CD14-positive monocyte (primary cell): ENCODE data around the gene CIB4. TPM values are rescaled to one million over a fixed set of nuclear protein-coding genes. Genes with fewer than 3 reads are reported as not detected.

ENCODE experiments used
- DNase-seq, 3 donors: peaks; one replicate each; pipeline ENCODE4 v3.0.0-alpha.2; 2011 to 2022
- H2AFZ ChIP-seq: 2 replicates; pipeline ENCODE4 v1.6.0; 2012; ENCODE audit warnings: mild to moderate bottlenecking, low read depth, low read length, inconsistent platforms; ENCODE audit not compliant: insufficient read depth, poor library complexity, severe bottlenecking
- H3K27ac ChIP-seq, 2 donors: 1 replicate in 1 of 2; 2 replicates in 1 of 2; pipeline ENCODE4 v1.5.1; 2012 to 2013; ENCODE audit warnings: low read length in 2 of 2, control low read depth in 1 of 2, inconsistent platforms in 1 of 2, low read depth in 1 of 2, mild to moderate bottlenecking in 1 of 2
- H3K27me3 ChIP-seq, 2 donors: one replicate each; pipeline versions ENCODE4 v1.6.0 to v1.6.1; 2011 to 2013; ENCODE audit warnings: low read length in 2 of 2; ENCODE audit not compliant: control insufficient read depth in 2 of 2, insufficient read depth in 2 of 2
- H3K36me3 ChIP-seq, 2 donors: replicated peaks in 1 of 2; 1 replicate in 1 of 2; 2 replicates in 1 of 2; pipeline versions ENCODE4 v1.5.1 to v1.6.1; 2012 to 2013; ENCODE audit warnings: low read length in 2 of 2, control low read depth in 1 of 2, inconsistent platforms in 1 of 2, mild to moderate bottlenecking in 1 of 2; ENCODE audit not compliant: insufficient read depth in 2 of 2, control insufficient read depth in 1 of 2
- H3K4me1 ChIP-seq, 2 donors: 1 replicate in 1 of 2; 2 replicates in 1 of 2; pipeline versions ENCODE4 v1.5.1 to v1.6.1; 2012 to 2013; ENCODE audit warnings: low read length in 2 of 2, control low read depth in 1 of 2, inconsistent platforms in 1 of 2, mild to moderate bottlenecking in 1 of 2, moderate library complexity in 1 of 2; ENCODE audit not compliant: insufficient read depth in 2 of 2, control insufficient read depth in 1 of 2
- H3K4me2 ChIP-seq: replicated peaks from 2 replicates; pipeline ENCODE3; 2012; ENCODE audit warnings: low read length, moderate library complexity, mild to moderate bottlenecking; ENCODE audit not compliant: poor library complexity, severe bottlenecking; ENCODE audit errors: extremely low read depth
- H3K4me3 ChIP-seq, 3 experiments: fragments of 200-600 bp in 1 of 3; sonication (generic) in 1 of 3; replicated peaks in 1 of 3; 1 replicate in 2 of 3; 2 replicates in 1 of 3; pipeline ENCODE4 v1.5.1; 2011 to 2013; ENCODE audit warnings: low read length in 3 of 3, mild to moderate bottlenecking in 3 of 3, control low read depth in 2 of 3, low read depth in 2 of 3, inconsistent platforms in 1 of 3, moderate library complexity in 1 of 3
- H3K79me2 ChIP-seq: 2 replicates; pipeline ENCODE4 v1.6.0; 2012; ENCODE audit warnings: mild to moderate bottlenecking, control low read depth, inconsistent platforms, low read length, moderate library complexity; ENCODE audit not compliant: insufficient read depth
- H3K9ac ChIP-seq: 2 replicates; pipeline ENCODE4 v1.6.0; 2017; ENCODE audit warnings: low read length, mild to moderate bottlenecking; ENCODE audit not compliant: insufficient read depth, poor library complexity, severe bottlenecking
- H3K9me3 ChIP-seq, 2 donors: replicated peaks in 1 of 2; 1 replicate in 1 of 2; 2 replicates in 1 of 2; pipeline versions ENCODE4 v1.5.1 to v1.6.1; 2012 to 2013; ENCODE audit warnings: low read length in 2 of 2, control low read depth in 1 of 2; ENCODE audit not compliant: control insufficient read depth in 1 of 2, insufficient read depth in 1 of 2
- H4K20me1 ChIP-seq: 2 replicates; pipeline ENCODE4 v1.6.0; 2012; ENCODE audit warnings: mild to moderate bottlenecking, low read length, control low read depth, moderate library complexity; ENCODE audit not compliant: insufficient read depth
- H3K27ac Mint-ChIP-seq, 7 donors: one replicate each; pipeline ENCODE4 v1.8.0; 2020; ENCODE audit warnings: mild to moderate bottlenecking in 7 of 7, mixed read lengths in 7 of 7, moderate library complexity in 6 of 7, inconsistent platforms in 2 of 7
- H3K27me3 Mint-ChIP-seq, 3 donors: one replicate each; pipeline ENCODE4 v1.8.0; 2021 to 2022; ENCODE audit warnings: low read depth in 3 of 3, mild to moderate bottlenecking in 3 of 3, mixed read lengths in 3 of 3, moderate library complexity in 3 of 3, inconsistent platforms in 1 of 3
- H3K36me3 Mint-ChIP-seq, 2 donors: one replicate each; pipeline ENCODE4 v1.8.0; 2020; ENCODE audit warnings: mixed read lengths in 2 of 2, inconsistent platforms in 1 of 2, mild to moderate bottlenecking in 1 of 2
- H3K4me1 Mint-ChIP-seq: one replicate; pipeline ENCODE4 v1.8.0; 2020; ENCODE audit warnings: mild to moderate bottlenecking, mixed read lengths
- H3K4me3 Mint-ChIP-seq, 2 donors: one replicate each; pipeline ENCODE4 v1.8.0; 2020; ENCODE audit warnings: mild to moderate bottlenecking in 2 of 2, mixed read lengths in 2 of 2, moderate library complexity in 1 of 2
- H3K9me3 Mint-ChIP-seq, 7 donors: one replicate each; pipeline ENCODE4 v1.8.0; 2020 to 2022; ENCODE audit warnings: mixed read lengths in 7 of 7, mild to moderate bottlenecking in 6 of 7, moderate library complexity in 6 of 7, inconsistent platforms in 2 of 7
- WGBS: methylation state at CpG from one replicate; pipeline ENCODE4 v1.1.5; 2013; ENCODE audit warnings: missing lambda C conversion rate; ENCODE audit not compliant: insufficient coverage; 5-methylcytosine and 5-hydroxymethylcytosine counted together
- intact Hi-C, 2 donors: fragments of 100-400 bp; cut with micrococcal nuclease; formaldehyde crosslinking; loops; one replicate each; pipeline versions ENCODE4 v1.15.0 to v1.15.1; 2023
- polyA plus RNA-seq, 3 donors: library from polyadenylated mRNA; depleted of rRNA in 1 of 3; unstranded in 2 of 3; stranded (reverse) in 1 of 3; fragments of 300-500 nt in 2 of 3; fragments of >200 nt in 1 of 3; fragmentation: Illumina TruSeq in 2 of 3; gene quantifications; 1 replicate in 2 of 3; 2 replicates in 1 of 3; pipeline ENCODE4 v1.2.3, GENCODE V29; 2012 to 2021
- TF ChIP-seq, protein P1 (sequence below): fragments of 200-600 bp; IDR thresholded peaks from one replicate; pipeline ENCODE4 v1.8.0; 2022; ENCODE audit warnings: antibody characterized with exemption, mild to moderate bottlenecking

Gene CIB4
- polyA plus RNA-seq, 3 donors = not detected

DNA sequence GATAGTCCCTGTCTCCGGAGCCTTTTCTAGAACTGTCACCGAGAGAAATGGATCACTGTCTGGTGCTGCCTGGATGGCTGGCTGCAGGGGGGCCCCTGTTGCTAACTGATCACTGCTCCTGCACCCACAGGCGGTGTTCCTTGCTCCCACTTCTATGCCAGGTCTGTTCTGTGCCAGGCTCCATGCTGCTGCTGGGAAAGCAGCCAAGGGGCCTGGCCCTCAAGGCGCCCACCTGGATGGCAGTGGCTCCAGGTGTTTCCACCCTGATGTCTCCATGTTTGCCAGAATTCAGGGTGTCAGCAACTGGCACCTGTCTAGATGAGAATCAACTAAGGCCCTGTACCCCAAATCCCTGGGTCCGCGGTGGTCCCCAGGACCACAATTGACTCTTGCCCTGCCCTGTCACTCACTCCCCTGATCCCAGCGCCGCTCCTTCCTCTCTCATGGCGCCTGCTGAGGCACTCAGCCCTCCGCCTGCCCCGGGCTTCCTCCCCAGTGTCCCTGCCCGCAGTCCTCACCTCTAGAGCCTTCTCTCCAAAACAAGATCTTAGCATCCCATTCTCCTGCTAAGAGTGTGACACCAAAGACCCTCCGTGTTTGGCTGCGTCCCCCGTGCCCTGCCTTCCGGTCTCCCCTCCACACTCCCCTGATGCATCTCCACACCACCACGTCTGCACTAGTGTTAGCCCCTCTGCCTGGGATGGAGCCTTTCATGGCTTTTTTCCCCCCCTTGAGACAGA, 90.7 kb downstream of the CIB4 start:
- no peak overlapping the region for H3K27ac Mint-ChIP-seq
- Histone ChIP-seq H3K27me3 (no peaks in the 10 kb centered on the region), H4K20me1 (no peaks in the 10 kb centered on the region), H2AFZ (no peak overlapping the region), H3K4me1 (no peaks in the 10 kb centered on the region), H3K36me3 (no peaks in the 10 kb centered on the region), H3K4me3 (no peak overlapping the region), H3K79me2 (no peaks in the 10 kb centered on the region), H3K9ac (no peak overlapping the region), H3K9me3 (no peaks in the 10 kb centered on the region), H3K4me2 (no peak overlapping the region), H3K27ac (no peak overlapping the region)
- H3K36me3 Mint-ChIP-seq = no peaks in the 10 kb centered on the region
- intact Hi-C loops = no loop called here
- peaks cover 5 to 13% (median 11%) of the 10 kb centered on the region in 3 donors for H3K27me3 Mint-ChIP-seq
- TF ChIP-seq, protein P1, sequence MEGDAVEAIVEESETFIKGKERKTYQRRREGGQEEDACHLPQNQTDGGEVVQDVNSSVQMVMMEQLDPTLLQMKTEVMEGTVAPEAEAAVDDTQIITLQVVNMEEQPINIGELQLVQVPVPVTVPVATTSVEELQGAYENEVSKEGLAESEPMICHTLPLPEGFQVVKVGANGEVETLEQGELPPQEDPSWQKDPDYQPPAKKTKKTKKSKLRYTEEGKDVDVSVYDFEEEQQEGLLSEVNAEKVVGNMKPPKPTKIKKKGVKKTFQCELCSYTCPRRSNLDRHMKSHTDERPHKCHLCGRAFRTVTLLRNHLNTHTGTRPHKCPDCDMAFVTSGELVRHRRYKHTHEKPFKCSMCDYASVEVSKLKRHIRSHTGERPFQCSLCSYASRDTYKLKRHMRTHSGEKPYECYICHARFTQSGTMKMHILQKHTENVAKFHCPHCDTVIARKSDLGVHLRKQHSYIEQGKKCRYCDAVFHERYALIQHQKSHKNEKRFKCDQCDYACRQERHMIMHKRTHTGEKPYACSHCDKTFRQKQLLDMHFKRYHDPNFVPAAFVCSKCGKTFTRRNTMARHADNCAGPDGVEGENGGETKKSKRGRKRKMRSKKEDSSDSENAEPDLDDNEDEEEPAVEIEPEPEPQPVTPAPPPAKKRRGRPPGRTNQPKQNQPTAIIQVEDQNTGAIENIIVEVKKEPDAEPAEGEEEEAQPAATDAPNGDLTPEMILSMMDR = no peak
- 93% methylated on average over 16 of the region's 17 CpGs for WGBS
- H3K4me1 Mint-ChIP-seq = peaks cover 1% of the 10 kb centered on the region
- peaks cover 0 to 2% (median 0%) of the 10 kb centered on the region in 7 donors for H3K9me3 Mint-ChIP-seq
- DNase-seq = no peak
- no peak overlapping the region for H3K4me3 Mint-ChIP-seq

DNA sequence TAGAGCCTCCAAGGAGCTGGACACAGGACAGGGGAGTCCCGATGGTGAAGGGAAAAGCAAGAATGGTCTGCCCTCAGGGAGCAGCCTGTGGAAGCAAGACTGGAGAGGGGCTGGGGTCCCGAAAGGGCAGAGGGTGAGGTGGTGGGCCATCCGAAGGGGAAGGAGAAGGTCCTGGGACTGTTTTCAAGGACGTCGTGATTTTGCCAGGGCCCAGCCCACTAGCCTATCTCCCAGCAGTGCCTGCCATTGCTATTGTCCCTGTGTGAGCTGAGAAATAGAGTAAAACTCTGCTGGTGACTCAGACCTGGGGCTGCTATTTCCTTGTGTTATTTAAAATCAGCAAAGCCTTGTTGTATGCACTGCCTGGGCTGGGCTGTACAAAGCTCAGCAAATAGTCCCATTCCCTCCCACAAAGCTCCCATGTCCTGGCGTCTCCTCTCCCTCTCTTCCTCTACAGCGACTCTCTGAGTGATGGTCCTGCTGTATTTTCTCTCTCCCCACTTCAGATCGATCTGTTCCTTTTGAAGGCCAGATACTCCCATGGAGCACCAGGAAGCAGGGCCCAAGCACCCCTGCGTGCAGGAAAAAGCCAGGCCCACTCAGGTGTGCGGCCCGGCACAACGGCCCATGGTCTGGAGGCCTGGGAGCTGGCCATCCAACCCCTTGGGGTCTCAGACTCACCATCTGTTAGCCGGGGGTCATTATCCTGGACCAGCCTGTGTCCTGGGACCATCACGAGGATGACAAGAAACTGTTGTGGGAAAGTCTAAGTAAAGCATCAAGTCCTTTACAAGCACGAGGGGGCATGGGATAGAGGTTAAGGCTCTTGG, 98.3 kb downstream of the CIB4 start:
- Mint-ChIP-seq H3K27ac (no peak overlapping the region), H3K36me3 (no peaks in the 10 kb centered on the region), H3K4me1 (no peaks in the 10 kb centered on the region), H3K9me3 (peaks cover 0 to 2% (median 0%) of the 10 kb centered on the region in 7 donors), H3K4me3 (no peak overlapping the region), H3K27me3 (peaks cover 4 to 12% (median 8%) of the 10 kb centered on the region in 3 donors)
- Histone ChIP-seq H2AFZ (no peak overlapping the region), H3K27me3 (no peaks in the 10 kb centered on the region), H3K9ac (no peak overlapping the region), H4K20me1 (no peaks in the 10 kb centered on the region), H3K4me1 (no peaks in the 10 kb centered on the region), H3K36me3 (no peaks in the 10 kb centered on the region), H3K79me2 (no peaks in the 10 kb centered on the region), H3K4me3 (no peak overlapping the region), H3K9me3 (no peaks in the 10 kb centered on the region), H3K27ac (no peak overlapping the region), H3K4me2 (no peak overlapping the region)
- TF ChIP-seq, protein P1 = no peak
- no peak for DNase-seq
- intact Hi-C loops = no loop called here
- WGBS = 88% methylated on average over 9 of the region's 15 CpGs
